H54 (cell line): ENCODE results near the gene TSSK2.

Experiments
- DNase-seq: peaks from one replicate; pipeline ENCODE4 v3.0.0; 2011; ENCODE audit warnings: low spot score, mixed read lengths; ENCODE audit not compliant: insufficient read length
- FAIRE-seq: peaks from 3 replicates; lab custom pipeline; 2011; peaks lifted over from hg19 to GRCh38; lab: Jason Lieb, UNC
- POLR2A ChIP-seq: IDR thresholded peaks from 2 replicates; pipeline ENCODE4 v1.6.1; 2011; ENCODE audit warnings: low read depth, mild to moderate bottlenecking, low read length

The TSSK2 gene

GRCh38 chr22:19134874-19135273, 3.8 kb downstream of the TSSK2 start:
- no peak for FAIRE-seq
- no peak for DNase-seq
- no peak for TF ChIP-seq POLR2A

GRCh38 chr22:19136915-19137314, 5.8 kb downstream of the TSSK2 start:
- FAIRE-seq (no peak), DNase-seq (no peak)
- no peak for TF ChIP-seq POLR2A

- FAIRE-seq (no peak), DNase-seq (no peak)
- no peak for TF ChIP-seq POLR2A
These were observed 6.5 kb downstream of the TSSK2 start for GRCh38 chr22:19137384-19138216.

GRCh38 chr22:19138217-19139000, 7.3 kb downstream of the TSSK2 start:
- FAIRE-seq, result no peak
- DNase-seq, result no peak
- TF ChIP-seq POLR2A, result no peak

- FAIRE-seq (no peak), DNase-seq (no peak)
- TF ChIP-seq POLR2A, result no peak
These were observed 7.9 kb downstream of the TSSK2 start for GRCh38 chr22:19139001-19139356.

GRCh38 chr22:19139974-19140373, 8.9 kb downstream of the TSSK2 start:
- no peak for TF ChIP-seq POLR2A
- FAIRE-seq, result no peak
- DNase-seq, result no peak

GRCh38 chr22:19142394-19142793, 11.3 kb downstream of the TSSK2 start:
- FAIRE-seq, result no peak

GRCh38 chr22:19143212-19143611, 12.1 kb downstream of the TSSK2 start:
- no peak for TF ChIP-seq POLR2A
- no peak for DNase-seq
- FAIRE-seq, result no peak

More at GRCh38 chr22:19142394-19142793, 11.3 kb downstream of the TSSK2 start:
- DNase-seq, result no peak
- no peak for TF ChIP-seq POLR2A

GRCh38 chr22:19143967-19144400, 12.9 kb downstream of the TSSK2 start:
- no peak for TF ChIP-seq POLR2A
- FAIRE-seq, result no peak
- DNase-seq, result peak; percentile 32

- DNase-seq, result no peak
- FAIRE-seq, result no peak
- TF ChIP-seq POLR2A, result no peak
These were observed 15.3 kb downstream of the TSSK2 start for GRCh38 chr22:19146215-19146968.

GRCh38 chr22:19147195-19147780, 16.2 kb downstream of the TSSK2 start:
- DNase-seq (no peak), FAIRE-seq (no peak)

GRCh38 chr22:19148417-19149046, 17.4 kb downstream of the TSSK2 start:
- no peak for DNase-seq
- no peak for FAIRE-seq
- TF ChIP-seq POLR2A, result no peak

More at GRCh38 chr22:19147195-19147780, 16.2 kb downstream of the TSSK2 start:
- no peak for TF ChIP-seq POLR2A
